ENCODE results near the gene SPTBN1.

The SPTBN1 gene

GRCh38 chr2:54710216-54710615 lies 254.1 kb downstream of the SPTBN1 start:
- H3K27me3 Mint-ChIP-seq (ENCODE audit: low read depth) = peaks cover 58% of the 10 kb centered on the region
- peaks cover 7% of the 10 kb centered on the region for H3K4me1 Mint-ChIP-seq (ENCODE audit: low read depth)
- H3K4me3 Mint-ChIP-seq = no peak overlapping the region
- no peaks in the 10 kb centered on the region for H3K36me3 Mint-ChIP-seq (ENCODE audit: low read depth)
- no peaks in the 10 kb centered on the region for H3K9me3 Mint-ChIP-seq
- H3K27ac Mint-ChIP-seq = no peak overlapping the region

- Mint-ChIP-seq H3K9me3 (no peaks in the 10 kb centered on the region), H3K4me1 (ENCODE audit: low read depth) (peaks cover 5% of the 10 kb centered on the region), H3K4me3 (no peak overlapping the region), H3K27ac (no peak overlapping the region), H3K36me3 (ENCODE audit: low read depth) (no peaks in the 10 kb centered on the region), H3K27me3 (ENCODE audit: low read depth) (peaks cover 72% of the 10 kb centered on the region)
Observed at GRCh38 chr2:54712516-54712915, 256.4 kb downstream of the SPTBN1 start.

DNA sequence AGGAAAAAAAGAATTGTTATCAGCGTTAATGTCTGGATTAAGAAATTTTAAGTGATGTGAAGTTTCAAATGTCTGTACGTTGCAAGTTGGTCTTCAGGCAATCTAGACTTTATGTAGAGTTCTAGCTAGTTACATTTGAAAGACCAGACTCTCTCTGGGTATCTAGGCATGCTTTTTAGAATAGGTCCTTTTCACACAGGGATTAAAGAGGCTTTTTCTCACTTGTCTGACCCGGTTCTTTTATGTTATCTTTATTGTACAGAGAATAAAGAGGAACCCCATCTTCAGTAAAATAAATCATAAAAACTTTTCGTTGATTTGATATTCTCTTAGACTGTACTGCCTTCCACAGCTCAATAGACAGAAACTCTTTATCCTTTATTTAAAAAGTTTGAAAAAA lies 258.9 kb downstream of the SPTBN1 start:
- Mint-ChIP-seq H3K4me1 (ENCODE audit: low read depth) (no peaks in the 10 kb centered on the region), H3K4me3 (no peak overlapping the region), H3K9me3 (no peaks in the 10 kb centered on the region), H3K27ac (no peak overlapping the region), H3K27me3 (ENCODE audit: low read depth) (peaks cover 81% of the 10 kb centered on the region), H3K36me3 (ENCODE audit: low read depth) (no peaks in the 10 kb centered on the region)

GRCh38 chr2:54716375-54716774 lies 260.2 kb downstream of the SPTBN1 start:
- H3K9me3 Mint-ChIP-seq = no peaks in the 10 kb centered on the region
- H3K27me3 Mint-ChIP-seq (ENCODE audit: low read depth) = peaks cover 82% of the 10 kb centered on the region
- no peak overlapping the region for H3K27ac Mint-ChIP-seq
- no peaks in the 10 kb centered on the region for H3K36me3 Mint-ChIP-seq (ENCODE audit: low read depth)
- no peaks in the 10 kb centered on the region for H3K4me1 Mint-ChIP-seq (ENCODE audit: low read depth)
- no peak overlapping the region for H3K4me3 Mint-ChIP-seq

DNA sequence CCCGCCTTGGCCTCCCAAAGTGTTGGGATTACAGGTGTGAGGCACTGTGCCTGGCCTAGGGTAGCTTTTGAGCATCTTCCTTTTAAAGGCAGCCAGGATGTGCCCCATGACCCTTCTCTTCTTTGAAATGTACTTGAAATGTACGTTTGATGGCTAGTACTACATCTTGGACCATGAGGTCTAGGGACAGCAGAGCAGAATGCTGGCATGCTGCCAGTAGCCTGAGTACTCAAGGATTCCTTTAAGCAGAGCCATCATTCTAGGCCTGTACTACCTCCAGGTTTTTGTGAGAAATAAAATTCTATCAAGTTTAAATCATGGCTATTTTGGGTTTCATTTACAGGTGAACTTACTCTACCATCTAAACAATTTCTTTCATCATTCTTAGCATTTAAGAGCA lies 264.4 kb downstream of the SPTBN1 start:
- H3K4me1 Mint-ChIP-seq (ENCODE audit: low read depth) = peaks cover 17% of the 10 kb centered on the region
- H3K27me3 Mint-ChIP-seq (ENCODE audit: low read depth) = peaks cover 70% of the 10 kb centered on the region
- no peaks in the 10 kb centered on the region for H3K36me3 Mint-ChIP-seq (ENCODE audit: low read depth)
- no peaks in the 10 kb centered on the region for H3K9me3 Mint-ChIP-seq
- no peak overlapping the region for H3K27ac Mint-ChIP-seq
- no peak overlapping the region for H3K4me3 Mint-ChIP-seq

Measured in T-helper 1 cell treated with Interleukin-12 subunit alpha and Interleukin-12 subunit beta and Interleukin-4 antibody, amounts not matched to agents 30 μg/mL and 1 μg/mL, for 36 hours (primary cell).